ENCODE data around the gene SLC16A10.

GRCh38 chr6:111270121-111270520 is 182.8 kb downstream of the SLC16A10 start:
- TF ChIP-seq CTCF (IDR thresholded peaks at IDR 0.05; ENCODE audit: poor library complexity), result no peak
- TF ChIP-seq EZH2 (IDR thresholded peaks at IDR 0.05; ENCODE audit: borderline replicate concordance), result no peak
- TF ChIP-seq EZH2phosphoT487 (IDR thresholded peaks at IDR 0.05; ENCODE audit: low read depth, severe bottlenecking, unreplicated experiment), result no peak
